Osteocyte (in vitro differentiated cells): Measurements from ENCODE around the gene SKP2. TPM values are rescaled to one million over a fixed set of nuclear protein-coding genes. Genes with fewer than 3 reads are reported as not detected.

Source experiments
- DNase-seq: peaks from one replicate; pipeline ENCODE4 v3.0.0; 2021; ENCODE audit warnings: mixed read lengths; ENCODE audit not compliant: unreplicated experiment; ENCODE audit errors: extremely low spot score
- H3K27ac Mint-ChIP-seq: one replicate; pipeline ENCODE4 v1.8.0; 2021; ENCODE audit warnings: mild to moderate bottlenecking, mixed read lengths; ENCODE audit not compliant: unreplicated experiment
- H3K27me3 Mint-ChIP-seq: one replicate; pipeline ENCODE4 v1.8.0; 2021; ENCODE audit warnings: mixed read lengths; ENCODE audit not compliant: unreplicated experiment
- H3K36me3 Mint-ChIP-seq: one replicate; pipeline ENCODE4 v1.8.0; 2021; ENCODE audit warnings: mixed read lengths; ENCODE audit not compliant: unreplicated experiment
- H3K4me1 Mint-ChIP-seq: one replicate; pipeline ENCODE4 v1.8.0; 2021; ENCODE audit warnings: mixed read lengths; ENCODE audit not compliant: unreplicated experiment
- H3K4me3 Mint-ChIP-seq: one replicate; pipeline ENCODE4 v1.8.0; 2021; ENCODE audit warnings: mild to moderate bottlenecking, moderate library complexity, mixed read lengths; ENCODE audit not compliant: unreplicated experiment
- H3K9me3 Mint-ChIP-seq: one replicate; pipeline ENCODE4 v1.8.0; 2021; ENCODE audit warnings: mixed read lengths; ENCODE audit not compliant: unreplicated experiment
- microRNA-seq: library from miRNA; unstranded; fragments of <30 nt; microRNA quantifications from one replicate; pipeline ENCODE4 v1.1.0, GENCODE V29; 2020; ENCODE audit not compliant: unreplicated experiment
- total RNA-seq: library from RNA; stranded (reverse); gene quantifications from 2 replicates; pipeline ENCODE4 v1.2.1, GENCODE V29; 2021
- TF ChIP-seq, protein P1 (sequence below): fragments of 200-600 bp; sonication (generic); IDR thresholded peaks from 2 replicates; pipeline ENCODE4 v1.5.0; 2021; ENCODE audit warnings: antibody characterized with exemption, mild to moderate bottlenecking, moderate library complexity

SKP2 gene
- total RNA-seq, 1 donor from 2014 or later: 28.4 TPM

DNA sequence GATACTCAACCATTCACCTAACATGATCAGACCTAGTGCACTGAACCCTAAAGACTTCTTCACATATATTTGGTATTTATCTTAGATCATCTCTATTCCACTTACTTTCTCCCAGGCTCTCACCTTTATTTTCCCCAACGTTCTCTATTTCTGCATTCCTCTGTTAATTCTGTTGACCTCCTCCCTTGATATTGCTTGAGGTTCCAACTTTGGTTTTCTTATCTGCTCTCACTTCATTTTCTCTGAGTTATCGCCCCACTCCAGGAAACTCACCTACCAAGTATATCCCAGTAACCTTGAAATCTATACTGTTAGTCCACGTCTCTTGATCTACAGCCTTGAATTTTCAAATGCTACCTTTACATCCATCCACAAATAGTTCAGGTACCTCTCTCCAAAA is 80.6 kb downstream of the SKP2 start:
- H3K9me3 Mint-ChIP-seq: no peaks in the 10 kb centered on the region
- H3K4me1 Mint-ChIP-seq: peaks cover 24% of the 10 kb centered on the region
- no peak overlapping the region for H3K27ac Mint-ChIP-seq

More for the DNA sequence above, 80.6 kb downstream of the SKP2 start:
- TF ChIP-seq, protein P1, sequence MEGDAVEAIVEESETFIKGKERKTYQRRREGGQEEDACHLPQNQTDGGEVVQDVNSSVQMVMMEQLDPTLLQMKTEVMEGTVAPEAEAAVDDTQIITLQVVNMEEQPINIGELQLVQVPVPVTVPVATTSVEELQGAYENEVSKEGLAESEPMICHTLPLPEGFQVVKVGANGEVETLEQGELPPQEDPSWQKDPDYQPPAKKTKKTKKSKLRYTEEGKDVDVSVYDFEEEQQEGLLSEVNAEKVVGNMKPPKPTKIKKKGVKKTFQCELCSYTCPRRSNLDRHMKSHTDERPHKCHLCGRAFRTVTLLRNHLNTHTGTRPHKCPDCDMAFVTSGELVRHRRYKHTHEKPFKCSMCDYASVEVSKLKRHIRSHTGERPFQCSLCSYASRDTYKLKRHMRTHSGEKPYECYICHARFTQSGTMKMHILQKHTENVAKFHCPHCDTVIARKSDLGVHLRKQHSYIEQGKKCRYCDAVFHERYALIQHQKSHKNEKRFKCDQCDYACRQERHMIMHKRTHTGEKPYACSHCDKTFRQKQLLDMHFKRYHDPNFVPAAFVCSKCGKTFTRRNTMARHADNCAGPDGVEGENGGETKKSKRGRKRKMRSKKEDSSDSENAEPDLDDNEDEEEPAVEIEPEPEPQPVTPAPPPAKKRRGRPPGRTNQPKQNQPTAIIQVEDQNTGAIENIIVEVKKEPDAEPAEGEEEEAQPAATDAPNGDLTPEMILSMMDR: no peak
- Mint-ChIP-seq H3K27me3 (no peaks in the 10 kb centered on the region), H3K36me3 (no peaks in the 10 kb centered on the region), H3K4me3 (no peak overlapping the region)
- DNase-seq: no peak

Small RNA genes within 50 kb of the gene (microRNA-seq; reads per million reads assigned to microRNA genes)
- not detected for gene MIR580

Other genes with a start within 250 kb of the SKP2 start
- not detected in 2 replicates for gene CAPSL, start 213.5 kb upstream of the SKP2 start, total RNA-seq
- gene UGT3A1, start 160.7 kb upstream of the SKP2 start, total RNA-seq: not detected in 2 replicates
- gene UGT3A2, start 85.2 kb upstream of the SKP2 start, total RNA-seq: not detected in 2 replicates
- gene LMBRD2, start 224 bp upstream of the SKP2 start, total RNA-seq: 8.2 and 9.9 TPM in 2 replicates
- 26.0 and 26.4 TPM in 2 replicates for gene NADK2, start 89.8 kb downstream of the SKP2 start, total RNA-seq
- gene RANBP3L, start 149.8 kb downstream of the SKP2 start, total RNA-seq: 3.8 and 4.3 TPM in 2 replicates